ENCODE data around the gene IFNA10.
"Not testable (repeated sequence)": the region's sequence is repeated elsewhere in the genome, so short reads cannot be mapped to it uniquely, and the experiment has no call there.

- not testable (repeated sequence) for TF ChIP-seq POLR2A, CTCF (IDR thresholded peaks at IDR 0.05)
These were observed 29.4 kb upstream of the IFNA10 start for GRCh38 chr9:21236360-21236714.

All from right lobe of liver (tissue), 4 donors.